Sigmoid colon (tissue), 3 donors: Measurements from ENCODE around the gene HSPG2.

Experiments
- CTCF ChIP-seq, 4 experiments: fragments of 450-650 bp in 3 of 4; fragments of 200-600 bp in 1 of 4; IDR thresholded peaks; one replicate each; pipeline ENCODE4 v1.5.1; 2016 to 2019; ENCODE audit warnings: antibody characterized with exemption in 4 of 4, mild to moderate bottlenecking in 3 of 4, moderate library complexity in 2 of 4
- POLR2A ChIP-seq, 2 donors: fragments of 450-650 bp; IDR thresholded peaks; one replicate each; pipeline ENCODE4 v1.6.1; 2016; ENCODE audit warnings: antibody characterized with exemption in 2 of 2, mild to moderate bottlenecking in 2 of 2, moderate library complexity in 2 of 2

GRCh38 chr1:21904454-21904703 is 32.7 kb downstream of the HSPG2 start:
- TF ChIP-seq CTCF (IDR thresholded peaks at IDR 0.05): peak in 1 of 4 experiments; percentile 28
- no peak for TF ChIP-seq POLR2A (IDR thresholded peaks at IDR 0.05)
